Astrocyte (in vitro differentiated cells and primary cell): ENCODE measurements around the gene TP73.

ENCODE experiments used
- EZH2 ChIP-seq: IDR thresholded peaks from 2 replicates; pipeline ENCODE4 v1.6.1; 2012; ENCODE audit warnings: mild to moderate bottlenecking, low read length, inconsistent platforms; ENCODE audit not compliant: insufficient read depth
- TF ChIP-seq, protein P1 (sequence below): IDR thresholded peaks from 2 replicates; pipeline ENCODE4 v1.5.1; 2011; ENCODE audit warnings: low read depth, mild to moderate bottlenecking, inconsistent platforms, low read length, moderate library complexity; ENCODE audit not compliant: insufficient read depth

DNA sequence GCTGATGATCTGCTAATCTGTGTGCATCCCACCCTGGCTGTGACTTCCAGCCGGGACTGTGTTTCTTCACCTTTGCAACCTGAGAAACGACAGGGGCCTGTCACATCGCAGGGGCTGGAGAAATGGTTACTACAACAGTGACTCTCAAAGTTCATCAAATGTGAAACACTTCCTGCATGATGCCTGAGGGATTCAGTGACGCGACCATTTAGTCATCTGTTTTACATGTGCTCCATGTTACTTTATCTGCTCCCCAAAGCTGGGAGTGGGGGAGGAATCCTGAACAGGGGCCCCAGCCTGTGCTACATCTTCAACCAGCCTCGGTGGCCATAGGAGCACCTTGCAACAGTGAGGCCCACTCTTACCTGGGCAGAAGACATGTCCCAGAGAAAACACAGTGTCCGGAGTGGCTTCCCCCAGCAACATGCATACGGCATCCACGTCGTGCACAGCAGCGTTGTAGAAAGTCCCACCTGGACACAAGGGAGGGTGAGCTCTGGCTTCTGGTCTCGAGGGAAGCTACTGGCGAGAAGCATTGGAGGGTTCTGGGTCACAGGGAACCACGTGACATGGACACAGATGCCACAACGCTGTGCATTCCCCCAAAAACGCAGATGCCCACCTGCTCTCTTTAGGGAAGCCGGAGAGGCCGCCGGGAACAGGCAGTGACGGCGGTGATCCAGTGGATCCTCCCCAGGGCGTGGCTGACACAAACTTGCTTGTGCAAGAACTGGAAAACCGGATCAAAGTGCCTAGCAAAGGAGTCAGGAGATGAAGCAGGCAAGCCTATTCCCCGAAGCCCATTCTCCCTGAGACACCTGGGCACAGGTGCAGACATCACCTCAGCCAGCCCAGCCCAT lies 90.4 kb downstream of the TP73 start:
- TF ChIP-seq, protein P1, sequence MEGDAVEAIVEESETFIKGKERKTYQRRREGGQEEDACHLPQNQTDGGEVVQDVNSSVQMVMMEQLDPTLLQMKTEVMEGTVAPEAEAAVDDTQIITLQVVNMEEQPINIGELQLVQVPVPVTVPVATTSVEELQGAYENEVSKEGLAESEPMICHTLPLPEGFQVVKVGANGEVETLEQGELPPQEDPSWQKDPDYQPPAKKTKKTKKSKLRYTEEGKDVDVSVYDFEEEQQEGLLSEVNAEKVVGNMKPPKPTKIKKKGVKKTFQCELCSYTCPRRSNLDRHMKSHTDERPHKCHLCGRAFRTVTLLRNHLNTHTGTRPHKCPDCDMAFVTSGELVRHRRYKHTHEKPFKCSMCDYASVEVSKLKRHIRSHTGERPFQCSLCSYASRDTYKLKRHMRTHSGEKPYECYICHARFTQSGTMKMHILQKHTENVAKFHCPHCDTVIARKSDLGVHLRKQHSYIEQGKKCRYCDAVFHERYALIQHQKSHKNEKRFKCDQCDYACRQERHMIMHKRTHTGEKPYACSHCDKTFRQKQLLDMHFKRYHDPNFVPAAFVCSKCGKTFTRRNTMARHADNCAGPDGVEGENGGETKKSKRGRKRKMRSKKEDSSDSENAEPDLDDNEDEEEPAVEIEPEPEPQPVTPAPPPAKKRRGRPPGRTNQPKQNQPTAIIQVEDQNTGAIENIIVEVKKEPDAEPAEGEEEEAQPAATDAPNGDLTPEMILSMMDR, result no peak
- TF ChIP-seq EZH2, result no peak
